Measurements from ENCODE around the gene CPEB4. TPM values are rescaled to one million over a fixed set of nuclear protein-coding genes. Genes with fewer than 3 reads are reported as not detected.

CPEB4 gene
- total RNA-seq, 4 donors from 2014 or later = 7.2 to 24.1 (median 18.9) TPM

DNA sequence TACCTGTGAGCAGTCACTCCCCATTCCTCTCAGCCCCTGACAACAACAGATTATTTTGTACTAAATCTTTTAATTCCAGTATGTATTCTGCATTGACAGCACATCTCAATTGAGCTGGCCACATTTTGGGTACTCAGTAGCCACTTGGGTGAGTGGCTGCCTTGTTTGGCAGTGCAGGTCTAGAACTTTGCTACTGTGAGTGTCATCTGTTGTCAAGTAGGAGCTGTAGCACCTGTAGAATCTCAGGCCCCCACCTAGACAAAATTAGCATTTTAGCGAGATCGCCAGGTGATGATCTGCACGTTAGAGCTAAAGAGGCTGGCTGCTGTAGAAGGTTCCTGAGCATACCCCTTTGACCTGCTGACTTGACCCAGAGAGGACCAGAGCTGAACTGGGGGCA lies 44.4 kb upstream of the CPEB4 start:
- DNase-seq = no peak
- Histone ChIP-seq H3K36me3 (no peaks in the 10 kb centered on the region), H3K27me3 (no peaks in the 10 kb centered on the region), H3K4me3 (no peak overlapping the region), H3K27ac (no peak overlapping the region), H3K4me1 (no peaks in the 10 kb centered on the region), H3K9me3 (no peaks in the 10 kb centered on the region)
- TF ChIP-seq, protein P1, sequence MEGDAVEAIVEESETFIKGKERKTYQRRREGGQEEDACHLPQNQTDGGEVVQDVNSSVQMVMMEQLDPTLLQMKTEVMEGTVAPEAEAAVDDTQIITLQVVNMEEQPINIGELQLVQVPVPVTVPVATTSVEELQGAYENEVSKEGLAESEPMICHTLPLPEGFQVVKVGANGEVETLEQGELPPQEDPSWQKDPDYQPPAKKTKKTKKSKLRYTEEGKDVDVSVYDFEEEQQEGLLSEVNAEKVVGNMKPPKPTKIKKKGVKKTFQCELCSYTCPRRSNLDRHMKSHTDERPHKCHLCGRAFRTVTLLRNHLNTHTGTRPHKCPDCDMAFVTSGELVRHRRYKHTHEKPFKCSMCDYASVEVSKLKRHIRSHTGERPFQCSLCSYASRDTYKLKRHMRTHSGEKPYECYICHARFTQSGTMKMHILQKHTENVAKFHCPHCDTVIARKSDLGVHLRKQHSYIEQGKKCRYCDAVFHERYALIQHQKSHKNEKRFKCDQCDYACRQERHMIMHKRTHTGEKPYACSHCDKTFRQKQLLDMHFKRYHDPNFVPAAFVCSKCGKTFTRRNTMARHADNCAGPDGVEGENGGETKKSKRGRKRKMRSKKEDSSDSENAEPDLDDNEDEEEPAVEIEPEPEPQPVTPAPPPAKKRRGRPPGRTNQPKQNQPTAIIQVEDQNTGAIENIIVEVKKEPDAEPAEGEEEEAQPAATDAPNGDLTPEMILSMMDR (IDR thresholded peaks at IDR 0.05) = no peak
- no peak for TF ChIP-seq POLR2A (IDR thresholded peaks at IDR 0.05)
- intact Hi-C loops (cut with DNase I; ENCODE audit: low total_unique reads) = no loop called here

DNA sequence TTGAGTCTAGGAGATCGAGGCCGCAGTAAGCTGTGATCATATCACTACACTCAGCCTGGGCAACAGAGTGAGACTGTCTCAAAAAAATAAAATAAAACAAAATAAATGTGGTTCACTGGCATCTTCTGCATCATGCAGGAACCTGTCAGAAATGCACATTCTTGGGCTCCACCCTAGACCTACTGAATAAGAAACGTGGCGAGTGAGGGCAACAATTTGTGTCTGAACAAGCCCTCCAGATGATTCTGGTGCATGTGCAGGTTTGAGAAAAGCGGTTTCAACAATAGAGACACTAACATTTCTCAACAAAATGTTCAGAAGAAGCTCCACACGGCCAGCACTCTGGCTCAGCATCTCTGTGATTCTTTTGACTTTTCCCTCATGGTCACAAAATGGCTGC lies 42.8 kb upstream of the CPEB4 start:
- no peak for DNase-seq
- intact Hi-C loops (cut with DNase I; ENCODE audit: low total_unique reads) = no loop called here
- Histone ChIP-seq H3K4me1 (no peaks in the 10 kb centered on the region), H3K36me3 (no peaks in the 10 kb centered on the region), H3K4me3 (no peak overlapping the region), H3K27ac (no peak overlapping the region), H3K27me3 (no peaks in the 10 kb centered on the region), H3K9me3 (no peaks in the 10 kb centered on the region)
- TF ChIP-seq POLR2A (IDR thresholded peaks at IDR 0.05) = no peak
- TF ChIP-seq, protein P1 (IDR thresholded peaks at IDR 0.05) = no peak

DNA sequence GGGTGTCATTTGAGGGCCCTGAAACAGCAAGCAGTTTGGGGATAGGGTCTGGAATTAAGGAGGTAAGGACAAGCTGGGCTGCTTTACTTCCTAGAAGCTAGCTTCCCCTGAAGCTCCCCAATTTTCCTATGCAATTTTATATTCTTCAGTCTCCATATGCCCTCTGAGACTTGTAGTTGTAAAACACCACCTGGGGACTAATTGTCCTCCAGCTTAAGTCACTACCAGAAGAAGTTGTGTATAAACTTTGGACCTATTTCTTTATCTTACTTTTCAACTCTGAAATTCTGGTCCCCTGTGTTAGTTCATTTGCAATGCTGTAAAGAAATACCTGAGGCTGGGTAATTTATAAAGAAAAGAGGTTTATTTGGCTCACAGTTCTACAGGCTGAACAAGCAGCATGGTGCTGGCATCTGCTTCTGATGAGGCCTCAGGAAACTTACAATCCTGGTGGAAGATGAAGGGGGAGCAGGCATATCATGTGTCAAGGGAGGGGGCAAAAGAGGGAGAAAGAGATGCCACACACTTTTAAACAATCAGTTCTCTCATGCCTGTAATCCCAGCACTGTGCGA lies 41.1 kb upstream of the CPEB4 start:
- no peak overlapping the region for H3K4me3 ChIP-seq
- no peaks in the 10 kb centered on the region for H3K36me3 ChIP-seq
- no peaks in the 10 kb centered on the region for H3K9me3 ChIP-seq
- intact Hi-C loops (cut with DNase I; ENCODE audit: low total_unique reads) = no loop called here
- H3K27ac ChIP-seq = no peak overlapping the region
- H3K27me3 ChIP-seq = no peaks in the 10 kb centered on the region
- no peaks in the 10 kb centered on the region for H3K4me1 ChIP-seq
- no peak for TF ChIP-seq POLR2A (IDR thresholded peaks at IDR 0.05)
- TF ChIP-seq, protein P1 (IDR thresholded peaks at IDR 0.05) = no peak
- DNase-seq = no peak

DNA sequence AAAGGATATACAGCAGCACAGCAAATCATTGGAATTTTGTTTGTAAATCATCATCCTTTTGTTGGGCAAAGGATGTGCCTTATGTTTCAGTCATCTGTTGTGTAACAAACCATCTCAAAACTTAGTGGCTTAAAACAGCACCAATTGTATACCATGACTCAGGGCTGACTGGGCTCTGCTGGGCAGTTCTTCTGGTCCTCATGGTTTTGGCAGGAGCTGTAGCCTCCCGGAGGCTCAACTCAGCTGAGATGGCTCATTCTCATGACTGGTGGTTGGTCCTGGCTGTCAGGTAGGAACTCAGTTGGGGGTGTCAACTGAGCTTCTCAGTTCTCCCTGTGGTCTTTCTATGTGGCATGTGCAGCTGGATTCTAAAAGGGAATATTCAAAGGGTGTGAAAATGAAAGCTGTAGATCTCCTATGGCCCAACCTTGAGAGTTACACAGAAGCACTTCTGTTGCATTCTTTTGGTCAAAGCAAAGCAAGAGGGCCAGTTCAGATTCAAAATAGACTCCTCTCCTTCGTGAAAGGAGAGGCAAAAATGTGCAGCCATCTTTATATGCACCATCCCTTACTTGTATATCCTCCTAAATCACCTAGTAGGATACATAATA lies 39.1 kb upstream of the CPEB4 start:
- DNase-seq = no peak
- Histone ChIP-seq H3K27ac (no peak overlapping the region), H3K4me1 (no peaks in the 10 kb centered on the region), H3K36me3 (no peaks in the 10 kb centered on the region), H3K9me3 (no peaks in the 10 kb centered on the region), H3K4me3 (no peak overlapping the region), H3K27me3 (no peaks in the 10 kb centered on the region)
- TF ChIP-seq, protein P1 (IDR thresholded peaks at IDR 0.05) = no peak
- no peak for TF ChIP-seq POLR2A (IDR thresholded peaks at IDR 0.05)
- intact Hi-C loops (cut with DNase I; ENCODE audit: low total_unique reads) = no loop called here

DNA sequence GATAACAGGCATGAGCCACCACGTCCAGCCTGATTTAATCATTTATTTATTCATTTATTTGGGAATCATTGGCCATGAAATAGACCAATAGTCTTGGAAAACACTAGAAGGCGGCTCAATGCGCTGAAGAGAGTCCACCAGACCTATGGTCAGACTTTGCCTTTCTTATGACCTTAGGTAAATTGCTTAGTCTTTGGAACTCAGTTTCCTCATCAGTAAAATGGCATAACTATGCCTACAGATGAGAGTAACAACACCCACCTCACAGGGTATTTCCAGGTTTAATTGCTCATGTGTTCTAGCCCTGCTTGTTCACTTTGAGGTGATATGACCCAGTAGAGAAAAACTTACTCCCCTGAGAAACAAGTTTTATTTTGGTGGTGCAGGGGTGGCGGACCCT lies 38.2 kb upstream of the CPEB4 start:
- no peaks in the 10 kb centered on the region for H3K36me3 ChIP-seq
- no peaks in the 10 kb centered on the region for H3K4me1 ChIP-seq
- no peak overlapping the region for H3K27ac ChIP-seq
- intact Hi-C loops (cut with DNase I; ENCODE audit: low total_unique reads) = no loop called here
- DNase-seq = no peak
- H3K27me3 ChIP-seq = no peaks in the 10 kb centered on the region
- H3K9me3 ChIP-seq = no peaks in the 10 kb centered on the region
- H3K4me3 ChIP-seq = no peak overlapping the region
- TF ChIP-seq POLR2A (IDR thresholded peaks at IDR 0.05) = no peak
- TF ChIP-seq, protein P1 (IDR thresholded peaks at IDR 0.05) = no peak

All from uterus (tissue), 4 donors.